Measurements from ENCODE around the gene RD3L. TPM values are rescaled to one million over a fixed set of nuclear protein-coding genes. Genes with fewer than 3 reads are reported as not detected.

The RD3L gene
- total and polyA plus RNA-seq, 8 donors: not detected

DNA sequence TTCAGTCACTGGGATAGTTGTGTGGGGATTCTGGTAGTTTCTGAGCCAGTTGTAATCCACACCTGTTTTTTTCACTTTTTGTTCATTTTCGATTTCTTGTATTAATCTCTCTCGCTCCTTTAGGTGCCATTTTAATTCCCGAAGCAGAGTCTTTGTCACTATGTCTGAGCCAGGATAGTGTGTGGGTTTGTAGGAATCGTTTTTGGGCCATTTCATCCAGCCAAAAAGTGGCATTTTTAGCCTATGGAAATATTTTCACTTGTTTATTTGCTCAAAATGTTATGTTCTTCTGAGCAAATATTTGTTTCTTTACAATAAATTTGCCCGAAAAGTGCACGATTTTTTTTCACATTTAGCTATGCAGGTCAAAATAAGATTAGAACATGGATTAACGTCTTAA lies 867 bp downstream of the RD3L start:
- no peaks in the 10 kb centered on the region for H3K36me3 ChIP-seq
- no peaks in the 10 kb centered on the region for H3K9me3 ChIP-seq
- no peak for DNase-seq
- no peak for ATAC-seq
- 50 to 62% methylated on average over 7 of the region's 7 CpGs for WGBS, 2 donors
- H3K27me3 ChIP-seq: peaks cover 0 to 4% (median 0%) of the 10 kb centered on the region in 4 donors
- no peak overlapping the region for H3K4me3 ChIP-seq
- FAIRE-seq: no peak
- TF ChIP-seq, protein P1, sequence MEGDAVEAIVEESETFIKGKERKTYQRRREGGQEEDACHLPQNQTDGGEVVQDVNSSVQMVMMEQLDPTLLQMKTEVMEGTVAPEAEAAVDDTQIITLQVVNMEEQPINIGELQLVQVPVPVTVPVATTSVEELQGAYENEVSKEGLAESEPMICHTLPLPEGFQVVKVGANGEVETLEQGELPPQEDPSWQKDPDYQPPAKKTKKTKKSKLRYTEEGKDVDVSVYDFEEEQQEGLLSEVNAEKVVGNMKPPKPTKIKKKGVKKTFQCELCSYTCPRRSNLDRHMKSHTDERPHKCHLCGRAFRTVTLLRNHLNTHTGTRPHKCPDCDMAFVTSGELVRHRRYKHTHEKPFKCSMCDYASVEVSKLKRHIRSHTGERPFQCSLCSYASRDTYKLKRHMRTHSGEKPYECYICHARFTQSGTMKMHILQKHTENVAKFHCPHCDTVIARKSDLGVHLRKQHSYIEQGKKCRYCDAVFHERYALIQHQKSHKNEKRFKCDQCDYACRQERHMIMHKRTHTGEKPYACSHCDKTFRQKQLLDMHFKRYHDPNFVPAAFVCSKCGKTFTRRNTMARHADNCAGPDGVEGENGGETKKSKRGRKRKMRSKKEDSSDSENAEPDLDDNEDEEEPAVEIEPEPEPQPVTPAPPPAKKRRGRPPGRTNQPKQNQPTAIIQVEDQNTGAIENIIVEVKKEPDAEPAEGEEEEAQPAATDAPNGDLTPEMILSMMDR (IDR thresholded peaks at IDR 0.05): no peak
- no peak overlapping the region for H3K27ac ChIP-seq
- intact Hi-C loops (cut with DNase I): no loop called here
- no peaks in the 10 kb centered on the region for H3K4me1 ChIP-seq

DNA sequence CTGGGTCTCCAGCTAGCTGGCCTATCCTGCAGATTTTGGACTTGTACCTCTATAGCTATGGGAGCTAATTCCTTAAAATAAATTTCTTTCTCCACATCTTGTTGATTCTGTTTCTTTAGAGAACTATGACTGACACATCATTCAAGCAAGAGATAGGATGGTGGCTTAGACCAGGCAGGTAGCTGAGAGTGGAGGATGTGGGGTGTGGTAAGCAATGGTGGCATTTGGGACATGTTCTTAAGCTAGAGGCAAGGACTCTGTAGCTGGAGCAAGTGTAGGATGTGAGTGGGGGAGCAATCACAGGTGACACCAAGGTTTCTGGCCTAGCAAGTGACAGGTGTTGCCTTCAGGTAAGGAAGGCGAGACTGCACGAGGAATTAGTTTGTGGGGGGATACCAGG lies 7.2 kb downstream of the RD3L start:
- FAIRE-seq: no peak
- Histone ChIP-seq H3K4me1 (no peaks in the 10 kb centered on the region), H3K36me3 (no peaks in the 10 kb centered on the region), H3K27me3 (no peaks in the 10 kb centered on the region), H3K27ac (no peak overlapping the region), H3K4me3 (no peak overlapping the region), H3K9me3 (no peaks in the 10 kb centered on the region)
- DNase-seq: no peak
- no peak for ATAC-seq
- TF ChIP-seq, protein P1 (IDR thresholded peaks at IDR 0.05): no peak
- intact Hi-C loops (cut with DNase I): no loop called here
- 60 to 76% methylated on average over 2 of the region's 2 CpGs for WGBS, 2 donors

DNA sequence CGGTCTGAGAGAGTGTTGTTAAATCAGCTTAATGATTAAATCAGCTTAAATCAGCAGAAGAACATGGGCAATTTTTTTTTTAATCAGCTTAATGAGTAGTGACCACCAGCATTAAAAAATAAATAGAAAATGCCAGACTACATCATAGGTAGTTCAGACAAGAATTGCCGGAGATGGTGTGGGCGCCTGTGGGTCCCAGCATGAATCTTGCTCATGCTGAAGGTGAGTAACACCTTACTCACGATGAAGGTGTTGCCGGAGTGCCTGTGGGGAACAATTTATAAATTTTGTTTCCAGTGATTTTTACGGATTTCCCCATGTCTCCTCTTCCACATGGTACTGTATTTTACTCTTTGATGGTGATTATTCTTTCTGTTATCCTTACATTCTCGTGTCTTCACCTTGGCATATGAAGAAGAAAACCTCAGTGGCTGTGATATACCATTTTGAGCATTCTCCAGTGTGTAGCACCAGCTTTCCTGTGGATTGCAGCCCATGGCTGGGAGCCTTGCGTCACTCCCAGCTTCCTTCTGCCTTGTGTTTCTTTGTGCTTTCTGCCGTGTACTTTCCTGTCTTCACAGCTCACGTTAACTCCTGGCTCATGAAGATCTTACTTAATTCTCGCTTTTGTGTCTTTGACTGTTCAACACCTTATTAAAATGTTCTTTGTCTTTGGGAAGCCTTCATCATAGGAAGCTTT lies 9.4 kb downstream of the RD3L start:
- 60 to 76% methylated on average over 11 of the region's 11 CpGs for WGBS, 2 donors
- intact Hi-C loops (cut with DNase I): no loop called here
- TF ChIP-seq, protein P1 (IDR thresholded peaks at IDR 0.05): no peak
- no peak overlapping the region for H3K27ac ChIP-seq
- DNase-seq: no peak
- no peak for FAIRE-seq
- ATAC-seq: no peak
- H3K36me3 ChIP-seq: no peaks in the 10 kb centered on the region
- no peaks in the 10 kb centered on the region for H3K27me3 ChIP-seq
- no peak overlapping the region for H3K4me3 ChIP-seq
- H3K9me3 ChIP-seq: no peaks in the 10 kb centered on the region
- no peaks in the 10 kb centered on the region for H3K4me1 ChIP-seq

DNA sequence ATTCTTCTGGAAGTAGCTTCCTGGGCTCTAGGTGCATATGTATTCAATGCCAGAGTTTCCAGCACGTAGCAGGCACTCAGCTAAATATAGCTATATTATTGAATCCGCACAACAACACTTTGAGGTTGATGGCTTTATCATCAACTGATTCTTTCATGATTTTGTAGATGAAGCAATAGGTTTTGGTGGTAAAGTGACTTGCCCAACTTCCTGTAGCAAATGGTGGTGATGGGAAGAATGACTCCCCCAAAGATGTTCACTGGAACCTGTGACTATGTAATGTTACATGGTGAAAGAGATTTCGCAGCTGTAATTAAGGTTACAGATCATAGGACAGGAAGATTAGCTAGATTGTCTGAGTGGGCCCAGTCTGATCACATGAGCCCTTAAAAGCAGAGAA lies 10.9 kb downstream of the RD3L start:
- H3K4me3 ChIP-seq: no peak overlapping the region
- H3K27me3 ChIP-seq: no peaks in the 10 kb centered on the region
- TF ChIP-seq, protein P1 (IDR thresholded peaks at IDR 0.05): no peak
- intact Hi-C loops (cut with DNase I): no loop called here
- ATAC-seq: no peak
- no peaks in the 10 kb centered on the region for H3K4me1 ChIP-seq
- no peak for DNase-seq
- H3K9me3 ChIP-seq: no peaks in the 10 kb centered on the region
- no peak overlapping the region for H3K27ac ChIP-seq
- H3K36me3 ChIP-seq: no peaks in the 10 kb centered on the region
- no peak for FAIRE-seq
- WGBS, 2 donors: 79 to 89% methylated on average over 3 of the region's 3 CpGs

DNA sequence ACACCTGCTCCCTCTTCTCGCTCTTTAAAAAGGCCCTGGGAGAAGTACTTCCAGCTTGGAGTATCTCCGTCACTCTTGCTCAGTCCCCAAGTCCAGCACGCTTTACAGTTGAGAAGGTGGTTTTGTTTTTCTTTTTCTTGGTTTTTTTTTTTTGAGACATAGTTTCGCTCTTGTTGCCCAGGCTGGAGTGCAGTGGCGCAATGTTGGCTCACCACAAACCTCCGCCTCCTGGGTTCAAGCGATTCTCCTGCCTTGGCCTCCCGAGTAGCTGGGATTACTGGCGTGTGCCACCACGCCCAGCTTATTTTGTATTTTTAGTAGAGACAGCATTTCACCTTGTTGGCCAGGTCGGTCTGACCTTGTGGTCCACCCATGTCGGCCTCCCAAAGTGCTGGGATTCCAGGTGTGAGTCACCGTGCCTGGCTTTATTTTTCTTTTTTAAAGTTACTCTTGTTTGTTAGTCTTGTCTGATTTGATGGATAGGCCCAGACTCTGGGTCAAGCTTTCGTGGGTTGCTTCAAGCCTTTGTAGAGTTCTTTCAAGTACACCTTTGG lies 12.2 kb downstream of the RD3L start:
- no peaks in the 10 kb centered on the region for H3K27me3 ChIP-seq
- no peak overlapping the region for H3K4me3 ChIP-seq
- intact Hi-C loops (cut with DNase I): no loop called here
- DNase-seq (no peak), ATAC-seq (no peak), FAIRE-seq (no peak)
- H3K36me3 ChIP-seq: no peaks in the 10 kb centered on the region
- WGBS, 2 donors: 78 to 88% methylated on average over 14 of the region's 14 CpGs
- no peaks in the 10 kb centered on the region for H3K4me1 ChIP-seq
- TF ChIP-seq, protein P1 (IDR thresholded peaks at IDR 0.05): no peak
- no peaks in the 10 kb centered on the region for H3K9me3 ChIP-seq
- H3K27ac ChIP-seq: no peak overlapping the region
